ENCODE measurements around the gene MACF1.

The MACF1 gene

GRCh38 chr1:39261712-39262221 is 57.3 kb downstream of the MACF1 start:
- no peak for DNase-seq (ENCODE audit: low spot score)

GRCh38 chr1:39262802-39263201 is 58.3 kb downstream of the MACF1 start:
- no peak for DNase-seq (ENCODE audit: low spot score)

- DNase-seq (ENCODE audit: low spot score), result no peak
These were observed 61.8 kb downstream of the MACF1 start for GRCh38 chr1:39266269-39266668.

GRCh38 chr1:39266792-39267191 is 62.3 kb downstream of the MACF1 start:
- no peak for DNase-seq (ENCODE audit: low spot score)

- DNase-seq (ENCODE audit: low spot score), result no peak
These were observed 63.7 kb downstream of the MACF1 start for GRCh38 chr1:39268112-39268581.

GRCh38 chr1:39268906-39269305 is 64.4 kb downstream of the MACF1 start:
- DNase-seq (ENCODE audit: low spot score), result no peak

- no peak for DNase-seq (ENCODE audit: low spot score)
These were observed 64.9 kb downstream of the MACF1 start for GRCh38 chr1:39269349-39269748.

GRCh38 chr1:39269791-39270342 is 65.4 kb downstream of the MACF1 start:
- DNase-seq (ENCODE audit: low spot score), result no peak

GRCh38 chr1:39270368-39270767 is 65.9 kb downstream of the MACF1 start:
- DNase-seq (ENCODE audit: low spot score), result no peak

- DNase-seq (ENCODE audit: low spot score), result no peak
These were observed 67.7 kb downstream of the MACF1 start for GRCh38 chr1:39272027-39272797.

GRCh38 chr1:39272798-39273469 is 68.4 kb downstream of the MACF1 start:
- DNase-seq (ENCODE audit: low spot score), result no peak

- DNase-seq (ENCODE audit: low spot score), result no peak
These were observed 71.5 kb downstream of the MACF1 start for GRCh38 chr1:39275836-39276507.

- DNase-seq (ENCODE audit: low spot score), result no peak
These were observed 73.4 kb downstream of the MACF1 start for GRCh38 chr1:39277879-39278278.

GRCh38 chr1:39282537-39283216 is 78.2 kb downstream of the MACF1 start:
- no peak for DNase-seq (ENCODE audit: low spot score)

- DNase-seq (ENCODE audit: low spot score), result no peak
These were observed 79.4 kb downstream of the MACF1 start for GRCh38 chr1:39283858-39284257.

GRCh38 chr1:39287541-39287940 is 83.0 kb downstream of the MACF1 start:
- DNase-seq (ENCODE audit: low spot score), result no peak

- no peak for DNase-seq (ENCODE audit: low spot score)
These were observed 84.4 kb downstream of the MACF1 start for GRCh38 chr1:39288735-39289465.

- no peak for DNase-seq (ENCODE audit: low spot score)
These were observed 87.9 kb downstream of the MACF1 start for GRCh38 chr1:39292401-39292800.

GRCh38 chr1:39293375-39294070 is 89.0 kb downstream of the MACF1 start:
- no peak for DNase-seq (ENCODE audit: low spot score)

GRCh38 chr1:39294531-39294930 is 90.0 kb downstream of the MACF1 start:
- DNase-seq (ENCODE audit: low spot score), result no peak

GRCh38 chr1:39295901-39296300 is 91.4 kb downstream of the MACF1 start:
- no peak for DNase-seq (ENCODE audit: low spot score)
